OCI-LY7 (cell line): ENCODE data around the gene FBRSL1. TPM values are rescaled to one million over a fixed set of nuclear protein-coding genes. Genes with fewer than 3 reads are reported as not detected.

Source experiments
- BruUV-seq: library from RNA; stranded (reverse); fragments of 400-500 nt; replicated peaks from 2 replicates; lab custom pipeline; 2021; lab: Mats Ljungman, UMichigan
- CTCF ChIA-PET: fragments of 300-600 bp; sonication (Branson Sonifier 250); formaldehyde crosslinking; loops from one replicate; lab custom pipeline; 2022; ENCODE audit warnings: antibody characterized with exemption; ENCODE audit not compliant: unreplicated experiment; lab: Charles Lee
- POLR2A ChIA-PET: fragments of 300-600 bp; sonication (Branson Sonifier 250); formaldehyde crosslinking; loops from one replicate; lab custom pipeline; 2022; ENCODE audit warnings: antibody characterized with exemption; lab: Charles Lee
- DNase-seq: peaks from one replicate; pipeline ENCODE4 v3.0.0-alpha.2; 2015; ENCODE audit warnings: low spot score
- H2AFZ ChIP-seq: fragments of 200-600 bp; sonication (generic), shearing (Covaris generic); 2 replicates; pipeline ENCODE4 v1.6.1; 2014; ENCODE audit warnings: mild to moderate bottlenecking, antibody characterized with exemption, low read length, moderate library complexity
- H3K27ac ChIP-seq: fragments of 200-600 bp; sonication (generic); 2 replicates; pipeline ENCODE4 v1.5.1; 2014; ENCODE audit warnings: mixed run types, low read depth, mild to moderate bottlenecking, moderate library complexity, low read length, inconsistent platforms; ENCODE audit not compliant: poor library complexity, severe bottlenecking
- H3K36me3 ChIP-seq: fragments of 200-600 bp; sonication (generic); 2 replicates; pipeline ENCODE4 v1.6.1; 2014; ENCODE audit warnings: mild to moderate bottlenecking, antibody characterized with exemption, low read length, moderate library complexity, mixed read lengths; ENCODE audit not compliant: insufficient read depth
- H3K4me1 ChIP-seq: fragments of 200-600 bp; sonication (generic); 2 replicates; pipeline ENCODE4 v1.5.1; 2014; ENCODE audit warnings: mild to moderate bottlenecking, low read length; ENCODE audit not compliant: insufficient read depth, poor library complexity, severe bottlenecking
- H3K4me2 ChIP-seq: fragments of 200-600 bp; sonication (generic); 2 replicates; pipeline ENCODE4 v1.6.1; 2014; ENCODE audit warnings: mild to moderate bottlenecking, low read length
- H3K4me3 ChIP-seq: fragments of 200-600 bp; sonication (generic); 2 replicates; pipeline ENCODE4 v1.5.1; 2014; ENCODE audit warnings: mild to moderate bottlenecking, low read depth, low read length; ENCODE audit not compliant: poor library complexity, severe bottlenecking
- H3K79me2 ChIP-seq: fragments of 200-600 bp; sonication (generic); 2 replicates; pipeline ENCODE4 v1.6.1; 2016; ENCODE audit warnings: low read depth, mild to moderate bottlenecking, low read length, moderate library complexity, mixed read lengths; ENCODE audit not compliant: insufficient read depth
- H3K9me2 ChIP-seq: fragments of 200-600 bp; sonication (generic); 2 replicates; pipeline ENCODE4 v1.6.1; 2016; ENCODE audit warnings: mild to moderate bottlenecking, low read length, mixed read lengths; ENCODE audit not compliant: insufficient read depth
- H3K9me3 ChIP-seq: fragments of 200-600 bp; sonication (generic); 2 replicates; pipeline ENCODE4 v1.6.1; 2014; ENCODE audit warnings: mild to moderate bottlenecking, mixed run types, low read length, mixed read lengths
- H4K20me1 ChIP-seq: fragments of 200-600 bp; sonication (generic); 2 replicates; pipeline ENCODE4 v1.6.1; 2014; ENCODE audit warnings: mild to moderate bottlenecking, antibody characterized with exemption, low read length, moderate library complexity, mixed read lengths; ENCODE audit not compliant: insufficient read depth
- CTCF ChIP-seq: fragments of 200-600 bp; sonication (generic); conservative IDR thresholded peaks from 2 replicates; pipeline ENCODE4 v1.5.1; 2014; ENCODE audit warnings: mild to moderate bottlenecking, antibody characterized with exemption, low read length, moderate library complexity, mixed read lengths
- EZH2phosphoT487 ChIP-seq: fragments of 200-600 bp; sonication (generic); IDR thresholded peaks from 2 replicates; pipeline ENCODE4 v1.6.1; 2018; ENCODE audit warnings: low read depth, borderline replicate concordance, mild to moderate bottlenecking, mixed run types, antibody characterized with exemption, low read length, moderate library complexity, mixed read lengths
- intact Hi-C: fragments of 100-400 bp; cut with micrococcal nuclease; formaldehyde crosslinking; loops from one replicate; pipeline ENCODE4 v1.10.0; 2022; ENCODE audit not compliant: unreplicated experiment
- total RNA-seq, 2 experiments: library from RNA; depleted of rRNA in 1 of 2; stranded (reverse); fragments of >200 nt in 1 of 2; shearing (Covaris generic) in 1 of 2; gene quantifications; 2 replicates each; pipeline ENCODE4 v1.2.3, GENCODE V29; 2014 to 2022

The FBRSL1 gene
- total RNA-seq, 2 experiments from 2014 or later, result 24.6 to 87.8 TPM

DNA sequence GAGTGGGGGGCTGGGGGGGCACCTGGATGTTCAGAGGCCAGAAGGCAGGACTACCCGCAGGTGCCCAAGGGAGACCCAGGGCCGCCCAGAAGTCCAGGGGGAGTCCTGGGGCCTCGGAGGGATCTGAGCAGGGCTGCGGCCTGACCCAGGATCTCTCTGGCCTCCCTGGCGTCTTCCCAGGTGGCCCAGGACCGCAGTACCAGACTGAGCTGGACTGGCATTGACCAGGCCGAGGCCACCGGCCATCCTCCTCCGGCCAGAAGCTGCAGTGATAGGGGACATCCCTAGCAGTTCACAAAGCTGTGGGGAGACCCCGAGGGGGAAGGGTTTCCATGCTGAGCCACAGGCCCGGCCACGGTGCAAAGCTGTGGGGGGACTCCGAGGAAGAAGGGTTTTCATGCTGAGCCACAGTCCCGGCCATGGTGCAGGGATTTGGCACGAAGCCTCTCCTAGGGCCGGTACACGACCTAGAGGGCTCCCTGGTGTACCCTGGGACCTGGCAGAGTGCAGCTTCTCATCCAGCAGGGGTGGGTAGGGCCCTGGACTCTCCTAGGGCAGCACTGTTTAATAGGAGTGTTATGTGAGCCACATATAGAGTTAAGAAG, 24.4 kb downstream of the FBRSL1 start:
- no peaks in the 10 kb centered on the region for H3K9me3 ChIP-seq
- no peaks in the 10 kb centered on the region for H3K36me3 ChIP-seq
- H3K27ac ChIP-seq, result no peak overlapping the region
- DNase-seq, result no peak
- H2AFZ ChIP-seq, result no peak overlapping the region
- no peak overlapping the region for H3K4me2 ChIP-seq
- H3K9me2 ChIP-seq, result no peaks in the 10 kb centered on the region
- TF ChIP-seq CTCF (no peak), EZH2phosphoT487 (no peak)
- no peak overlapping the region for H3K4me3 ChIP-seq
- H3K79me2 ChIP-seq, result no peaks in the 10 kb centered on the region
- intact Hi-C loops, result no loop called here
- ChIA-PET POLR2A (no interaction called here), CTCF (no interaction called here)
- no peaks in the 10 kb centered on the region for H4K20me1 ChIP-seq
- H3K4me1 ChIP-seq, result no peaks in the 10 kb centered on the region
- no TSS peak for BruUV-seq

- intact Hi-C loops, result no loop called here
- no peak overlapping the region for H3K4me2 ChIP-seq
- no peak for DNase-seq
- no peaks in the 10 kb centered on the region for H3K9me3 ChIP-seq
- no peaks in the 10 kb centered on the region for H3K9me2 ChIP-seq
- no peaks in the 10 kb centered on the region for H3K36me3 ChIP-seq
- no peak overlapping the region for H2AFZ ChIP-seq
- H3K4me3 ChIP-seq, result no peak overlapping the region
- no peaks in the 10 kb centered on the region for H3K79me2 ChIP-seq
- no peaks in the 10 kb centered on the region for H4K20me1 ChIP-seq
- ChIA-PET CTCF (no interaction called here), POLR2A (interaction anchor here (0.6 kb wide), 1 partner anchor 306 kb away, joined by 3 read pairs; no protein-coding TSS in a partner anchor)
- BruUV-seq, result no TSS peak
- H3K4me1 ChIP-seq, result no peaks in the 10 kb centered on the region
- TF ChIP-seq CTCF (no peak), EZH2phosphoT487 (no peak)
- H3K27ac ChIP-seq, result no peak overlapping the region
Observed at GRCh38 chr12:132514838-132515237, 24.9 kb downstream of the FBRSL1 start.

DNA sequence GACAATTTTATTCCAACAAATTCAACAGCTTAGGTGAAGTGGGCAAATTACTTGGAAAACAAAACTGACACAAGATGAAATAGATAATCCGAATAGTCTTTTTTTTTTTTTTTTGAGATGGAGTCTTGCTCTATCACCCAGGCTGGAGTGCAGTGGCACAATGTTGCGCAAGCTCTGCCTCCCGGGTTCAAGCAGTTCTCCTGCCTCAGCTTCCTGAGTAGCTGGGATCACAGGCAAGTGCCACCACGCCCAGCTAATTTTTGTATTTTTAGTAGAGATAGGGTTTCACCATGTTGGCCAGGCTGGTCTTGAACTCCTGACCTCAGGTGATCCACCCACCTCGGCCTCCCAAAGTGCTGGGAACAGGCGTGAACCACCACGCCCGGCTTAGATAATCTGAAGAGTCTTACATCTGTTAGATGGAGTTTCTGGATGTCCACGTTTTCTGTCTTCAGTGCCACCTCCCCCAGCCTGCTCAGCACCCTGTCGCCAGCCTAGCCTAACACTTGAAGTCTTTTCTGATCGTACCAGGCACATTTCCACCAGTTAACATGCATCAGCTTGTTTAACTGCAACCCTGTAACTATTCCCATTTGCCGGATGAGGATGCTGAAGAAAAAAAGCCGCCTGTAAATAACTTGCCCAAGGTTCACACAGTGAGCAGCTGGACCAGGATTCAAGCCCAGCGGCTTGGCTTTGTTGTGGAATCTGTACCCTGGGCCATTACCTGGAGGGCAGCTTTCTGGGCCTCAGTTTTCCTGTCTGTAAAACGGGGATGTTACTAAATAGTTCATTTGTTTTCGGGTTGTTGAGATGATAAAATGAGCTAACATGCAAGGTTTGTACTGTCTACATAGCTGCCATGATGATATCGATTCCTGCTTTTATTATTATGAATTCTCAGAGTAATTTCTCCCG, 26.4 kb downstream of the FBRSL1 start:
- Histone ChIP-seq H3K4me1 (no peaks in the 10 kb centered on the region), H4K20me1 (no peaks in the 10 kb centered on the region), H3K27ac (no peak overlapping the region), H2AFZ (no peak overlapping the region), H3K36me3 (no peaks in the 10 kb centered on the region), H3K9me2 (no peaks in the 10 kb centered on the region), H3K4me3 (no peak overlapping the region), H3K4me2 (no peak overlapping the region), H3K79me2 (no peaks in the 10 kb centered on the region), H3K9me3 (no peaks in the 10 kb centered on the region)
- POLR2A ChIA-PET, result no interaction called here
- DNase-seq, result no peak
- no peak for TF ChIP-seq EZH2phosphoT487
- no peak for TF ChIP-seq CTCF
- BruUV-seq, result no TSS peak
- CTCF ChIA-PET, result no interaction called here
- intact Hi-C loops, result no loop called here
